ENCODE measurements around the gene GUCA2A.

GUCA2A gene

GRCh38 chr1:42143896-42144710 lies 20.4 kb downstream of the GUCA2A start:
- no peaks in the 10 kb centered on the region for H3K36me3 ChIP-seq (ENCODE audit: insufficient read depth, low read length)
- H3K9me3 ChIP-seq (ENCODE audit: low read length) = no peaks in the 10 kb centered on the region
- no peak overlapping the region for H2AFZ ChIP-seq (ENCODE audit: low read depth, low read length)
- H3K27me3 ChIP-seq (ENCODE audit: insufficient read depth, low read length) = no peaks in the 10 kb centered on the region
- no peak overlapping the region for H3K4me3 ChIP-seq (ENCODE audit: low read length)
- H3K4me1 ChIP-seq (ENCODE audit: insufficient read depth, low read length) = peaks cover 9% of the 10 kb centered on the region

GRCh38 chr1:42142894-42143675 lies 21.5 kb downstream of the GUCA2A start:
- no peaks in the 10 kb centered on the region for H3K36me3 ChIP-seq (ENCODE audit: insufficient read depth, low read length)
- no peak overlapping the region for H2AFZ ChIP-seq (ENCODE audit: low read depth, low read length)
- peaks cover 9% of the 10 kb centered on the region for H3K4me1 ChIP-seq (ENCODE audit: insufficient read depth, low read length)
- H3K4me3 ChIP-seq (ENCODE audit: low read length) = no peak overlapping the region
- no peaks in the 10 kb centered on the region for H3K9me3 ChIP-seq (ENCODE audit: low read length)
- no peaks in the 10 kb centered on the region for H3K27me3 ChIP-seq (ENCODE audit: insufficient read depth, low read length)

- Histone ChIP-seq H2AFZ (ENCODE audit: low read depth, low read length) (no peak overlapping the region), H3K4me3 (ENCODE audit: low read length) (no peak overlapping the region), H3K9me3 (ENCODE audit: low read length) (no peaks in the 10 kb centered on the region), H3K4me1 (ENCODE audit: insufficient read depth, low read length) (peaks cover 20% of the 10 kb centered on the region), H3K36me3 (ENCODE audit: insufficient read depth, low read length) (no peaks in the 10 kb centered on the region), H3K27me3 (ENCODE audit: insufficient read depth, low read length) (no peaks in the 10 kb centered on the region)
Observed at GRCh38 chr1:42141978-42142377, 22.6 kb downstream of the GUCA2A start.

- no peaks in the 10 kb centered on the region for H3K27me3 ChIP-seq (ENCODE audit: insufficient read depth, low read length)
- H2AFZ ChIP-seq (ENCODE audit: low read depth, low read length) = no peak overlapping the region
- H3K9me3 ChIP-seq (ENCODE audit: low read length) = no peaks in the 10 kb centered on the region
- H3K36me3 ChIP-seq (ENCODE audit: insufficient read depth, low read length) = no peaks in the 10 kb centered on the region
- no peak overlapping the region for H3K4me3 ChIP-seq (ENCODE audit: low read length)
- H3K4me1 ChIP-seq (ENCODE audit: insufficient read depth, low read length) = peaks cover 21% of the 10 kb centered on the region
Observed at GRCh38 chr1:42140191-42140590, 24.4 kb downstream of the GUCA2A start.

- no peak overlapping the region for H3K4me3 ChIP-seq (ENCODE audit: low read length)
- peaks cover 20% of the 10 kb centered on the region for H3K4me1 ChIP-seq (ENCODE audit: insufficient read depth, low read length)
- H3K27me3 ChIP-seq (ENCODE audit: insufficient read depth, low read length) = no peaks in the 10 kb centered on the region
- no peak overlapping the region for H2AFZ ChIP-seq (ENCODE audit: low read depth, low read length)
- no peaks in the 10 kb centered on the region for H3K36me3 ChIP-seq (ENCODE audit: insufficient read depth, low read length)
- H3K9me3 ChIP-seq (ENCODE audit: low read length) = no peaks in the 10 kb centered on the region
Observed at GRCh38 chr1:42139444-42139843, 25.1 kb downstream of the GUCA2A start.

- H2AFZ ChIP-seq (ENCODE audit: low read depth, low read length) = no peak overlapping the region
- H3K9me3 ChIP-seq (ENCODE audit: low read length) = no peaks in the 10 kb centered on the region
- H3K4me3 ChIP-seq (ENCODE audit: low read length) = no peak overlapping the region
- H3K4me1 ChIP-seq (ENCODE audit: insufficient read depth, low read length) = peaks cover 12% of the 10 kb centered on the region
- H3K36me3 ChIP-seq (ENCODE audit: insufficient read depth, low read length) = no peaks in the 10 kb centered on the region
- no peaks in the 10 kb centered on the region for H3K27me3 ChIP-seq (ENCODE audit: insufficient read depth, low read length)
Observed at GRCh38 chr1:42138586-42138985, 26.0 kb downstream of the GUCA2A start.

- Histone ChIP-seq H3K36me3 (ENCODE audit: insufficient read depth, low read length) (no peaks in the 10 kb centered on the region), H3K9me3 (ENCODE audit: low read length) (no peaks in the 10 kb centered on the region), H2AFZ (ENCODE audit: low read depth, low read length) (no peak overlapping the region), H3K4me3 (ENCODE audit: low read length) (no peak overlapping the region), H3K4me1 (ENCODE audit: insufficient read depth, low read length) (peaks cover 11% of the 10 kb centered on the region), H3K27me3 (ENCODE audit: insufficient read depth, low read length) (no peaks in the 10 kb centered on the region)
Observed at GRCh38 chr1:42137766-42138165, 26.8 kb downstream of the GUCA2A start.

- peaks cover 11% of the 10 kb centered on the region for H3K4me1 ChIP-seq (ENCODE audit: insufficient read depth, low read length)
- H3K4me3 ChIP-seq (ENCODE audit: low read length) = no peak overlapping the region
- no peaks in the 10 kb centered on the region for H3K27me3 ChIP-seq (ENCODE audit: insufficient read depth, low read length)
- H2AFZ ChIP-seq (ENCODE audit: low read depth, low read length) = no peak overlapping the region
- no peaks in the 10 kb centered on the region for H3K36me3 ChIP-seq (ENCODE audit: insufficient read depth, low read length)
- H3K9me3 ChIP-seq (ENCODE audit: low read length) = no peaks in the 10 kb centered on the region
Observed at GRCh38 chr1:42136466-42136865, 28.1 kb downstream of the GUCA2A start.

GRCh38 chr1:42135426-42135825 lies 29.1 kb downstream of the GUCA2A start:
- Histone ChIP-seq H3K4me1 (ENCODE audit: insufficient read depth, low read length) (peaks cover 11% of the 10 kb centered on the region), H3K4me3 (ENCODE audit: low read length) (no peak overlapping the region), H3K9me3 (ENCODE audit: low read length) (no peaks in the 10 kb centered on the region), H3K36me3 (ENCODE audit: insufficient read depth, low read length) (no peaks in the 10 kb centered on the region), H3K27me3 (ENCODE audit: insufficient read depth, low read length) (no peaks in the 10 kb centered on the region), H2AFZ (ENCODE audit: low read depth, low read length) (no peak overlapping the region)

GRCh38 chr1:42133809-42134526 lies 30.6 kb downstream of the GUCA2A start:
- no peaks in the 10 kb centered on the region for H3K36me3 ChIP-seq (ENCODE audit: insufficient read depth, low read length)
- H3K4me3 ChIP-seq (ENCODE audit: low read length) = no peak overlapping the region
- H3K9me3 ChIP-seq (ENCODE audit: low read length) = no peaks in the 10 kb centered on the region
- no peak overlapping the region for H2AFZ ChIP-seq (ENCODE audit: low read depth, low read length)
- no peaks in the 10 kb centered on the region for H3K27me3 ChIP-seq (ENCODE audit: insufficient read depth, low read length)
- H3K4me1 ChIP-seq (ENCODE audit: insufficient read depth, low read length) = peaks cover 11% of the 10 kb centered on the region

GRCh38 chr1:42133390-42133789 lies 31.2 kb downstream of the GUCA2A start:
- Histone ChIP-seq H3K27me3 (ENCODE audit: insufficient read depth, low read length) (no peaks in the 10 kb centered on the region), H3K9me3 (ENCODE audit: low read length) (no peaks in the 10 kb centered on the region), H3K36me3 (ENCODE audit: insufficient read depth, low read length) (no peaks in the 10 kb centered on the region), H2AFZ (ENCODE audit: low read depth, low read length) (no peak overlapping the region), H3K4me3 (ENCODE audit: low read length) (no peak overlapping the region), H3K4me1 (ENCODE audit: insufficient read depth, low read length) (peaks cover 12% of the 10 kb centered on the region)

GRCh38 chr1:42130061-42130660 lies 34.4 kb downstream of the GUCA2A start:
- Histone ChIP-seq H3K4me3 (ENCODE audit: low read length) (no peak overlapping the region), H3K4me1 (ENCODE audit: insufficient read depth, low read length) (peaks cover 4% of the 10 kb centered on the region), H3K27me3 (ENCODE audit: insufficient read depth, low read length) (no peaks in the 10 kb centered on the region), H3K36me3 (ENCODE audit: insufficient read depth, low read length) (no peaks in the 10 kb centered on the region), H2AFZ (ENCODE audit: low read depth, low read length) (no peak overlapping the region), H3K9me3 (ENCODE audit: low read length) (no peaks in the 10 kb centered on the region)

GRCh38 chr1:42128964-42129363 lies 35.6 kb downstream of the GUCA2A start:
- Histone ChIP-seq H2AFZ (ENCODE audit: low read depth, low read length) (no peak overlapping the region), H3K27me3 (ENCODE audit: insufficient read depth, low read length) (no peaks in the 10 kb centered on the region), H3K36me3 (ENCODE audit: insufficient read depth, low read length) (no peaks in the 10 kb centered on the region), H3K4me1 (ENCODE audit: insufficient read depth, low read length) (peaks cover 4% of the 10 kb centered on the region), H3K4me3 (ENCODE audit: low read length) (no peak overlapping the region), H3K9me3 (ENCODE audit: low read length) (no peaks in the 10 kb centered on the region)

Measured in neuron (in vitro differentiated cells).